Neural cell (in vitro differentiated cells): ENCODE results near the gene ZNF761.

Experiments
- EP300 ChIP-seq: fragments of 450-650 bp; conservative IDR thresholded peaks from 2 replicates; pipeline ENCODE4 v1.6.1; 2014; ENCODE audit warnings: antibody characterized with exemption, mild to moderate bottlenecking, moderate library complexity; ENCODE audit not compliant: poor library complexity, severe bottlenecking
- EZH2 ChIP-seq: fragments of 200-600, 300-800 bp; shearing (Covaris generic), sonication (generic); IDR thresholded peaks from 2 replicates; pipeline ENCODE4 v1.6.1; 2014; ENCODE audit warnings: antibody characterized with exemption, low read length, borderline replicate concordance, mild to moderate bottlenecking; ENCODE audit not compliant: insufficient read depth, poor library complexity, severe bottlenecking
- POLR2AphosphoS5 ChIP-seq: IDR thresholded peaks from 2 replicates; pipeline ENCODE4 v1.6.1; 2012
- SMC3 ChIP-seq: fragments of 450-650 bp; conservative IDR thresholded peaks from 2 replicates; pipeline ENCODE4 v1.6.1; 2014; ENCODE audit warnings: antibody characterized with exemption, mild to moderate bottlenecking, moderate library complexity; ENCODE audit not compliant: poor library complexity
- TAF1 ChIP-seq: IDR thresholded peaks from 2 replicates; pipeline ENCODE4 v1.6.1; 2012; ENCODE audit warnings: low read depth
- TF ChIP-seq, protein P1 (sequence below): fragments of 450-650 bp; IDR thresholded peaks from 2 replicates; pipeline ENCODE4 v1.5.1; 2014; ENCODE audit warnings: antibody characterized with exemption, mild to moderate bottlenecking, moderate library complexity; ENCODE audit not compliant: poor library complexity, severe bottlenecking
- TF ChIP-seq, protein P2 (sequence below): IDR thresholded peaks from 2 replicates; pipeline ENCODE4 v1.6.1; 2012; ENCODE audit warnings: borderline replicate concordance

DNA sequence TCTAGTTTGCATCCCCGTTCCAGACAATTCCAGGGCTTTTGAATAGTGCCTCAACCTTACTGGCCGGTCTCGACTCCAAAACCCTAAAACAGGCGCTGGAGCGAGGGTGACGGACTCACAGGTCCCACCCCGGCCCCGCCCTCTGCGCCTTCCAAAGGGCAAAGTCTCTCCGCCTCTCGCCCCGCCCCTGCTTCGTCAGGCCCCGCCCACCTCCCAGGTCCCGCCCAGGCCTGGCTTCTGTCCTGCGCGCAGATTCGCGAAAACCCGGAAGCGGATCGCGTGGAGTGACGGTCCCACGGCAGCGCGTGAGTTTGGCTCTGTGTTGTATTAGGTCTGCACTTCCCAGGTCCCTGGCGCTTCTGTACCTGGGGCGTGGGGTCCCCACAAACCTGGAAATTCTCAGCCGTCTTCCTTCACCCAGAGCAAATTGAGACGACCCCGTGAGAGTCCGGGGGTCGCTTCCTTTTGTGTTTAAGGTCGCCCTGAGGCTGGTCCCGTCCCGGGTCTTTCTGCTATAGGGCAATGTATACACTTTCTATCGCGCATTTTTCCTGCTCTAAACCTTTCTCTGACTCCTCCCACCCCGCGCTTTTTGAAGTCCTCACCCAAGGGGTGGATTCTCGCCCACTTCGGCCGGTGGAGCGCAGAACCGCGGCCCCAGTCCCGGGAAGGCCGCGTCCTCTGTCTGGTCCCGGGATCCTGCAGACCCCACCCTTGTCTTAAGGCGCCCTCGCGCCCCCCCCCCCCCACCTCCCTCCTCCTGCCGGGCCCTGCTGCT lies 35.9 kb downstream of the ZNF761 start, which contains the start of gene ZNF813:
- TF ChIP-seq, protein P1, sequence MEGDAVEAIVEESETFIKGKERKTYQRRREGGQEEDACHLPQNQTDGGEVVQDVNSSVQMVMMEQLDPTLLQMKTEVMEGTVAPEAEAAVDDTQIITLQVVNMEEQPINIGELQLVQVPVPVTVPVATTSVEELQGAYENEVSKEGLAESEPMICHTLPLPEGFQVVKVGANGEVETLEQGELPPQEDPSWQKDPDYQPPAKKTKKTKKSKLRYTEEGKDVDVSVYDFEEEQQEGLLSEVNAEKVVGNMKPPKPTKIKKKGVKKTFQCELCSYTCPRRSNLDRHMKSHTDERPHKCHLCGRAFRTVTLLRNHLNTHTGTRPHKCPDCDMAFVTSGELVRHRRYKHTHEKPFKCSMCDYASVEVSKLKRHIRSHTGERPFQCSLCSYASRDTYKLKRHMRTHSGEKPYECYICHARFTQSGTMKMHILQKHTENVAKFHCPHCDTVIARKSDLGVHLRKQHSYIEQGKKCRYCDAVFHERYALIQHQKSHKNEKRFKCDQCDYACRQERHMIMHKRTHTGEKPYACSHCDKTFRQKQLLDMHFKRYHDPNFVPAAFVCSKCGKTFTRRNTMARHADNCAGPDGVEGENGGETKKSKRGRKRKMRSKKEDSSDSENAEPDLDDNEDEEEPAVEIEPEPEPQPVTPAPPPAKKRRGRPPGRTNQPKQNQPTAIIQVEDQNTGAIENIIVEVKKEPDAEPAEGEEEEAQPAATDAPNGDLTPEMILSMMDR = no peak
- TF ChIP-seq EP300 (peak; percentile 31), TAF1 (no peak), EZH2 (no peak), POLR2AphosphoS5 (peak; percentile 66), SMC3 (peak; percentile 39)
- TF ChIP-seq, protein P2, sequence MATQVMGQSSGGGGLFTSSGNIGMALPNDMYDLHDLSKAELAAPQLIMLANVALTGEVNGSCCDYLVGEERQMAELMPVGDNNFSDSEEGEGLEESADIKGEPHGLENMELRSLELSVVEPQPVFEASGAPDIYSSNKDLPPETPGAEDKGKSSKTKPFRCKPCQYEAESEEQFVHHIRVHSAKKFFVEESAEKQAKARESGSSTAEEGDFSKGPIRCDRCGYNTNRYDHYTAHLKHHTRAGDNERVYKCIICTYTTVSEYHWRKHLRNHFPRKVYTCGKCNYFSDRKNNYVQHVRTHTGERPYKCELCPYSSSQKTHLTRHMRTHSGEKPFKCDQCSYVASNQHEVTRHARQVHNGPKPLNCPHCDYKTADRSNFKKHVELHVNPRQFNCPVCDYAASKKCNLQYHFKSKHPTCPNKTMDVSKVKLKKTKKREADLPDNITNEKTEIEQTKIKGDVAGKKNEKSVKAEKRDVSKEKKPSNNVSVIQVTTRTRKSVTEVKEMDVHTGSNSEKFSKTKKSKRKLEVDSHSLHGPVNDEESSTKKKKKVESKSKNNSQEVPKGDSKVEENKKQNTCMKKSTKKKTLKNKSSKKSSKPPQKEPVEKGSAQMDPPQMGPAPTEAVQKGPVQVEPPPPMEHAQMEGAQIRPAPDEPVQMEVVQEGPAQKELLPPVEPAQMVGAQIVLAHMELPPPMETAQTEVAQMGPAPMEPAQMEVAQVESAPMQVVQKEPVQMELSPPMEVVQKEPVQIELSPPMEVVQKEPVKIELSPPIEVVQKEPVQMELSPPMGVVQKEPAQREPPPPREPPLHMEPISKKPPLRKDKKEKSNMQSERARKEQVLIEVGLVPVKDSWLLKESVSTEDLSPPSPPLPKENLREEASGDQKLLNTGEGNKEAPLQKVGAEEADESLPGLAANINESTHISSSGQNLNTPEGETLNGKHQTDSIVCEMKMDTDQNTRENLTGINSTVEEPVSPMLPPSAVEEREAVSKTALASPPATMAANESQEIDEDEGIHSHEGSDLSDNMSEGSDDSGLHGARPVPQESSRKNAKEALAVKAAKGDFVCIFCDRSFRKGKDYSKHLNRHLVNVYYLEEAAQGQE = no peak
